Medulla oblongata (tissue), 1 donor: ENCODE results near the gene UBE4B.
"Not testable (repeated sequence)": the region's sequence is repeated elsewhere in the genome, so short reads cannot be mapped to it uniquely, and the experiment has no call there.

ENCODE experiments used
- DNase-seq: peaks from one replicate; pipeline ENCODE4 v3.0.0-alpha.2; 2015; ENCODE audit errors: extremely low spot score

UBE4B gene

DNA sequence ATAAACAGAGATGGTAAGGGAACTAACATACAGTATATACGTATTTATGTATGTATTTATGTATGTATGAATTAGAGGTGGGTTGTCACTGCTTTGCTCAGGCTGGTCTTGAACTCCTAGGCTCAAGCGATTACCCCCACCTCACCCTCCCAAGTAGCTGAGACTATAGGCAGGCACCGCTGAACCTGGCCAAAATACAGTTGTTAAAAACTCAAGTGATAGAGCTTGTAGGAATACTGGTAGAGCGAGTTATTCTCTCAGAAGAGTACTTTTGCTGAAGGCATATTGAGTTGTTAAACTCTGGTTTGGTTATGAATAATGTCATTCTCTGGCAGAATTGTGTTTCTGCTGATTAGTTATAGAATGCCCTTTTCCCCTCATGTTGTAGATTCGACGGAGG lies 38.9 kb downstream of the UBE4B start:
- DNase-seq, result no peak

DNA sequence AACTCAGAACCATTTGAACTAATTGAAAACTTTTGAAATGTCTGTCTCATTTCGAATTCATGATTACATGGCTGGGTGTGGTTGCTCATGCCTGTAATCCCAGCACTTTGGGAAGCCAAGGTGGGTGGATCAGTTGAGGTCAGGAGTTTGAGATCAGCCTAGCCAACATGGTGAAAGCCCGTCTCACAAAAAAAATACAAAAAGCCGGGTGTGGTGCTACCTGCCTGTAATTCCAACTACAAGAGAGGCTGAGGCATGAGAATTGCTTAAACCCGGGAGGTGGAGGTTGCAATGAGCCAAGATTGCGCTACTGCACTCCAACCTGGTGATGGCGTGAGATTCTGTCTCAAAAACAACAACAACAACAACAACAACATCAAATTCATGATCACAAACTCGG lies 40.6 kb downstream of the UBE4B start:
- DNase-seq, result not testable (repeated sequence)

DNA sequence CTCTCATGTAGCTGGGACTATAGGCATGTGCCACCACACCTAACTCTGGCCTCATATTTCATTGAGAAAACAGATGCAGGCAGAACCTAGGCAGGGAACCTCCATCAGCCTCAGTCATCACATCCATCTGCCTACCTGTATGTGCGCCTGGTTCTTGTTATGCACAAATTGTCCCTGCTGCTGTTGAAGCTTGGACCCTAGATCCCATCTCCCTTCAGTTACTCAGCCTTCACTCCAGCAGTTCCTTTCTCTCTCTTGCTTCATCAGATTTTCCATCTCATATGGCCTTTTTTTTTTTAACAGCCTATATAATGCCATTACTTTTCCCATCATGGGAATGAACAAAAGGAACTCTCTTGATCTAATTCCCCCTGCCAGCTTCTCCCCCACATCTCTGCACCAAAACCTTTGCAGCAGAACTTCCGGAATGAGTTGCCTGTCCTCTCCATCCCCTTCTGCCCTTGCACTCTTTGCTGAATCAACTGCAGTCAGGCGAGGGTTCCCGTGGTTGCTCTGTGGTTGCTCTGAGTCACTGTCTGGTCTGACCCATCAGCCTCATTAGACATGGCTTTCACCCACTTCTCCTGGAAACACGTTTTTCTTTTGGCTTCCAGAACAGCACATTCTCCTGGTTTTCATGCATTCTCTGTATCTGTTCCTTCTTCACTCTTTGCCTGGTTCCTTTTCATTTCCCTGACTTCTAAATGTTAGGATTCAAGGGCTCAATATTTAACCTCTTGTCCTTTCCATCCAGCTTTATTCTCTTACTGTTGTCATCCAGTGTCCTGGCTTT lies 41.5 kb downstream of the UBE4B start:
- DNase-seq, result peak; percentile 83

GRCh38 chr1:10074852-10075730 lies 42.3 kb downstream of the UBE4B start:
- peak; percentile 40 for DNase-seq

GRCh38 chr1:10075732-10076131 lies 43.0 kb downstream of the UBE4B start:
- DNase-seq, result no peak

DNA sequence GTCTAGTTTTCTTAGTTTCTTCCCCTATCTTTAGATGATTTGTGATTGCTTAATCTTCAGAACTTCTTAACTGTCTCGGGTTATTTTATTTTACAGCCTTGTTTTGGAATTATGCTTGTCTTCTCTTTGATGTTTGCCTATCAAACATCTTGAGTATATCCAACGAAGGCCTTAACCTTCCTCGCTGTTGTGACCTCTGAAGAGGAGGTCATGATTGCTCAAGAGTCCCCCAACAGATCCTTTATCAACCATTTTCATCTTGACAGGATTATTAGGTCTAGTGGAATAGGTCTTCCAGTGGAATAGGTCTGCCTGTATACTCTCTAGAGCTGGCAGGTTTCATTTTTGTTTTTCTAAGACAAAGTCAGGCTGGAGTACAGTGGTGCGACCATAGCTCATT lies 45.7 kb downstream of the UBE4B start:
- no peak for DNase-seq

DNA sequence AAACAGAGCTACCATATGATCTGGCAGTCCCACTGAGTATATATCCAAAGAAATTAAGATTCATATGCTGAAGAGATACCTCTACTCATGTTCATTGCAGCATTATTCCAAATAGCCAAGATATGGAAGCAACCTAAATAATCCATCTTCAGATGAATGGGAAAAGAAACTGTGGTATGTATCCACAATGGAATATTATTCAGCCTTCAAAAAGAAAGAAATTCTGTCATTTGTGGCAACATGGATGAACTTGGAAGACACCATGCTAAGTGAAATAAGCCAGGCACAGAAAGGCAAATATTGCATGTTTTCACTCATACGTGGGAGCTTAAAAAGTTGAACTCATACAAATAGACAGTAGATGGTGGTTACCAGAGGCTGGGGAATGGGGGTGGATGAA lies 47.8 kb downstream of the UBE4B start:
- no peak for DNase-seq

DNA sequence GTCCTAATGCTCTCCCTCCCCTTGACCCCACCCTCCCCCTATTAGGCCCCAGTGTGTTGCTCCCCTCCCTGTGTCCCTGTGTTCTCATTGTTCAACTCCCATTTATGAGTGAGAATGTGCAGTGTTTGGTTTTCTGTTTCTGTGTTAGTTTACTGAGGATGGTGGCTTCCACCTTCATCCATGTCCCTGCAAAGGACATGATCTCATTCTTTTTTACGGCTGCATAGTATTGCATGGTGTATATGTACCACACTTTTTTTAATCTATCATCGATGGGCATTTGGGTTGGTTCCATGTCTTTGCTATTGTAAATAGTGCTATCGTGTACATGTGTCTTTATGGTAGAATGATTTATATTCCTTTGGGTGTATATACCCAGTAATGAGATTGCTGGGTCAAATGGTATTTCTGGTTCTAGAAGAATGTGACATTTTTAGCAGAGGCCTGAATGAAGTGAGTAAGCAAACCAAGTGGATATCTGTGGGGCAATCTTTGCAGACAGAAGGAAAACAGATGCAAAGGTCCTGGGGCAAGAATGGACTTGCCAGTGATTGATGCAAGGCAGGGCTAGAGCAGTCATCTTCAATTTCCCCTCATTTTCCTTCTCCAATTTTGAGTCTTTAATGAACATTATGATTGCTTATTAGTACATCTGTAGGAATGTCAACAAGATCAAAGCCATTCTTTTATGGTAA lies 50.2 kb downstream of the UBE4B start:
- no peak for DNase-seq

DNA sequence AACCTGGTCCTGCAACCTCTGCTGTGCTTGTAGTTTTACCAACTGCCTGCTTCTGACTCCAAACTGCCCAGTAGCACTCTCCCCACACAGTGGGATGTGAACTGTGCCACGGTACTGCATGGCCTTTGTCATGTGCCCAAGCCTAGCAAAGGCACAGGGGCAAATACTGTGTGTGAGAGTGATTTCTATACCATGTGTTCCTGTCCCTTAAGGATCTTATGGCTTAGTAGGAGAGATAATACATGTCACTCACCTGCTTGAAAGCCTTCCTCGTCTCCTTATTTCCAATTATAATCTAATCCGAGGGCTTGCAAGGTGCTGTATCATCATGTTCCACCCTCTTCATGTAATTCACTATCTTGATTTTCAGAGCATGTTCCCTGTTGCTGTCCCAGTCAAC lies 51.3 kb downstream of the UBE4B start:
- DNase-seq, result no peak

DNA sequence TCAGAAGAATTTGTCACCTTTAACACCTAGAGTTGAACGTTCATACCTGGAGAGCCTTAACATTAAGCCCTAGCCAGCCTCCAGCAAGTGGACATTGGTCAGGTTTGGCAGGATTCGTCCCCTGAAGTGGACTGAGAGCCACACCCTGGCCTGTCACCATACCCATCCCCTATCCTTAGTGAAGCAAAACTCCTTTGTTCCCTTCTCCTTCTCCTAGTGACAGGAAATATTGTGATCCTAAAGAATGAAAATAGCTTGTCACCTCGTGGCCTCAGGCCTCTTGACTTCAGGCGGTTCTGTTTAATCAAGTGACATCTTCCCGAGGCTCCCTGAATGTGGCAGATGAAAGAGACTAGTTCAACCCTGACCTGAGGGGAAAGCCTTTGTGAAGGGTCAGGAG lies 52.3 kb downstream of the UBE4B start:
- DNase-seq, result no peak

GRCh38 chr1:10087210-10087609 lies 54.5 kb downstream of the UBE4B start:
- DNase-seq, result no peak

DNA sequence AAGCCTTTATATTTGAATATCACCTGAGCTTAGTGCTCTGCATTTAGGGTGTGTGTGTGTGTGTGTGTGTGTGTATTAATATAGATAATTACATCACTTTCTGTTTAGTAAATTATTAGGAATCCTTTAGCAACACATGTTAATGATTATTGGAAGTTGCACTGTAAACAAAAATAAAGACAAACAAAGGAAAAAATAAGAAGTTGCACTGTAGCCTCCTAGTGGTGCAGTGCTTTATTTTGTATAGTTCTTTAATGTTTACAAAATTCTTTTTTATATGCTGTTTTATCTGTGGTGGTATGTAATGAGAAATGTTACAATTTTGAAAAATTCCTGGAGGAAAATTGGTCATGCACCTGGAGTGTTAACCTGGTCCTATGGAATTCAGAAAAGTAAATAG lies 69.2 kb downstream of the UBE4B start:
- DNase-seq, result no peak

GRCh38 chr1:10103193-10103592 lies 70.4 kb downstream of the UBE4B start:
- no peak for DNase-seq

DNA sequence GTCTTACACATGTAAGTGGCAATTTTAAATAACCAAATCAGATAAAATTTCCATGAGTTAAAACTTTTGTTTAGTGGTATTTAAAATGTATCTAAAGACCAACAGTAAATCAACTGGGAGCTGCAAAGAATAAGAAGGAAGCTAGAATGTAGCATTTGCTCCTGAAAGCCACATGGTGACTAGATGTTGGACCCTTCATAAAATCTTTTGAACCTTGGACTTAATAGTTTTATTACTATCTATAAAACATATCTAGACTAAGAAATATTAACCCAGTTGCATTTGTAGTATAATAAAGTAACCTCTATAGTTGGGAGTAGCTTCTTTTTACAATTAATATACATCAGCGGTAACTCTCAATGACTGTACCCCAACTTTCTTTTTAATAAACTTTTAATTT lies 72.1 kb downstream of the UBE4B start:
- DNase-seq, result no peak

DNA sequence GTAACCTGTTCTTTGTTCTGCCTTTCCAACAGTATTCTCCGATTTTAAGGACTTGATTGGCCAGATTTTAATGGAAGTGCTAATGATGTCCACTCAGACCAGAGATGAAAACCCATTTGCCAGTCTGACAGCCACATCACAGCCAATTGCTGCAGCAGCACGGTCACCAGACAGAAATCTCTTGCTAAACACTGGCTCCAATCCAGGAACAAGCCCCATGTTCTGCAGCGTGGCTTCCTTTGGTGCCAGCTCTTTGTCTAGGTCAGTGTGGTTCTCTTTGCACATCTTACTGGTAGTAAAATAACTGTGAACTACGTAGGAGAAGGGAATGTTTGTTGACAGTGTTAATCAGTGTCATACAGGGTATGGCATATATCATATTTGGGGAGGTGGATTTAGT lies 72.7 kb downstream of the UBE4B start:
- peak; percentile 51 for DNase-seq

- DNase-seq, result no peak
These were observed 73.5 kb downstream of the UBE4B start for GRCh38 chr1:10106241-10106640.

DNA sequence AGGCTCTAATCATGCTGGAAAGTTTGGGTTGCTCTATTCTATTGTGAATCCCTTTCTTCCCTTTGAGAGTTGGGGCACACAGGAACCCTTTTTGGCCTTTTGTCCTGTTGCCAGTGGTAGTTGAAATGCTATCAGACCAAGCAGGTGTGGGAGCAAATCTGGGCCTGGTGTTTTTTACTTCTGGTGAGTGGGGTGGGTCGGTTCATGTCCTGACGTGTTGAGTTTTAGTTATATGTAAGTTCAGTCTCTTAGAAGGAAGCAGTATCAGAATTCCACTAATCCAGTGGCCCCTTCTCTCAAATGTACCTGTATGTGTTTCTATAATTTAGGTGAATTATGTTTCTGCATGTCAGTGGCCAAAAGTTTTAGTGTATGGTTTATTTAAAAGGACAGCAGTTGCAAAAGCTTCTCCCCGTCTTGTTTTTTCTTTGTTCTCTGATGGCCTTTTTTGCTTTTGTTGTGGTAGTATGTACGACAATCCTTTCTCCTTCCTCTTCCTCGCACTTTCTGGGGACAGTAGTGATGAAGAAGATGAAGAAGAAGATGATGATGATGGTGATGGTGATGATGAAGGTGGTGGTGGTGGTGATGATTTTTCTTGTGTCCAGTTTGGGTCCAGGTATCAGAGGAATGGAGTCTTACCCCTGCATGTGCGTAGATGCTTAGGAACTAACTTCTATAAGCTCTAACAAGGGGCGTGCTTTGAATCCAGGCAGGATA lies 74.2 kb downstream of the UBE4B start:
- DNase-seq, result no peak

- not testable (repeated sequence) for DNase-seq
These were observed 74.7 kb downstream of the UBE4B start for GRCh38 chr1:10107476-10107847.

GRCh38 chr1:10108134-10108663 lies 75.4 kb downstream of the UBE4B start:
- no peak for DNase-seq

- peak; percentile 31 for DNase-seq
These were observed 76.4 kb downstream of the UBE4B start for GRCh38 chr1:10108948-10109708.

GRCh38 chr1:10113501-10113900 lies 80.7 kb downstream of the UBE4B start:
- DNase-seq, result peak; percentile 58
